Measurements from ENCODE around the gene APBA2. TPM values are rescaled to one million over a fixed set of nuclear protein-coding genes. Genes with fewer than 3 reads are reported as not detected.
A peak's percentile ranks its signal among the peaks of the same experiment; 100 is the strongest.

APBA2 gene
- total and polyA plus RNA-seq, 7 donors = 0.46 to 10.7 (median 1.5) TPM

DNA sequence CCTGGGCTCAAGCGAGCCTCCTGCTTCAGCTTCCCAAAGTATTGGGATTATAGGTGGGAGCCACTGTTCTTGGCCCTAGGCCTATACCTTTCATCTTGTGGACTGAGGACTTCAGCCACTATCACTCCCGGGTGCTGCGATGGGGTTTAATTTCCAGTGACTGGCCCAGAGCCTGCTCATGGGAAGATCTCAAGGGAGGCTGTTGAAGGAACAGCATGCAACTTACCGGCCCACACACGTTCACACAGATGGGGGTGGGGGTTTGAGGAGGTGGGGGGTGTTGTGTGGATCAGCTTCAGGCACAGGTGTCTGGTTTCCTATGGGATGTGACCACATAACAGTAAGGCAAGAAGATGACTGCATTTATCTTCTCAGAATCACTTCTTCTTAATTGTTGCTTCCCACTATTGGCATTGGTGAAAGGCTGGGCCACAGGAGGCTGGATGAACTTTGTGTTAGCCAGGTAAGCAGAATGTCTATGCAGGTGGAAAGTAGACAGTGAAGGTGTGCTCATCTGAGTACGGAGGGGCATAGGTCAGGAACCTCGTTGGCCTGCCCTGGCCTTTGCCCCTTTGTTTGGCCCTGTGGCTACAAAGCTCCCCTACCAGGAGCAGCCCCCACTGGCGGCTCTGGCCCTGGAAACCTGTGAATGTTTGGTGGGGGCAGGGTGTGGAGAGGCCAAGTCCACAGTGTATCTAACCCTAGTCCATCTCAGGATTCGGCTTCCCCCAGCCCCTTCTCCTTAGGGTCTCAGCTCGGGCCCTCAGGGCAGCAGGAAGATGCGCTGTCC lies 1.4 kb upstream of the APBA2 start:
- Histone ChIP-seq H3K27me3 (peaks cover 18 to 33% (median 30%) of the 10 kb centered on the region in 3 donors), H3K4me1 (peaks cover 0 to 16% (median 14%) of the 10 kb centered on the region in 4 donors), H3K4me3 (no peak overlapping the region), H3K36me3 (no peaks in the 10 kb centered on the region), H3K27ac (no peak overlapping the region), H3K9me3 (no peaks in the 10 kb centered on the region)
- intact Hi-C loops (cut with DNase I) = no loop called here
- DNase-seq = no peak
- TF ChIP-seq POLR2AphosphoS5 (IDR thresholded peaks at IDR 0.05) (no peak), EP300 (IDR thresholded peaks at IDR 0.05) (no peak), POLR2A (IDR thresholded peaks at IDR 0.05) (no peak)
- TF ChIP-seq, protein P1, sequence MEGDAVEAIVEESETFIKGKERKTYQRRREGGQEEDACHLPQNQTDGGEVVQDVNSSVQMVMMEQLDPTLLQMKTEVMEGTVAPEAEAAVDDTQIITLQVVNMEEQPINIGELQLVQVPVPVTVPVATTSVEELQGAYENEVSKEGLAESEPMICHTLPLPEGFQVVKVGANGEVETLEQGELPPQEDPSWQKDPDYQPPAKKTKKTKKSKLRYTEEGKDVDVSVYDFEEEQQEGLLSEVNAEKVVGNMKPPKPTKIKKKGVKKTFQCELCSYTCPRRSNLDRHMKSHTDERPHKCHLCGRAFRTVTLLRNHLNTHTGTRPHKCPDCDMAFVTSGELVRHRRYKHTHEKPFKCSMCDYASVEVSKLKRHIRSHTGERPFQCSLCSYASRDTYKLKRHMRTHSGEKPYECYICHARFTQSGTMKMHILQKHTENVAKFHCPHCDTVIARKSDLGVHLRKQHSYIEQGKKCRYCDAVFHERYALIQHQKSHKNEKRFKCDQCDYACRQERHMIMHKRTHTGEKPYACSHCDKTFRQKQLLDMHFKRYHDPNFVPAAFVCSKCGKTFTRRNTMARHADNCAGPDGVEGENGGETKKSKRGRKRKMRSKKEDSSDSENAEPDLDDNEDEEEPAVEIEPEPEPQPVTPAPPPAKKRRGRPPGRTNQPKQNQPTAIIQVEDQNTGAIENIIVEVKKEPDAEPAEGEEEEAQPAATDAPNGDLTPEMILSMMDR (IDR thresholded peaks at IDR 0.05) = no peak
- 90 to 91% methylated on average over 11 of the region's 11 CpGs for WGBS, 2 donors

DNA sequence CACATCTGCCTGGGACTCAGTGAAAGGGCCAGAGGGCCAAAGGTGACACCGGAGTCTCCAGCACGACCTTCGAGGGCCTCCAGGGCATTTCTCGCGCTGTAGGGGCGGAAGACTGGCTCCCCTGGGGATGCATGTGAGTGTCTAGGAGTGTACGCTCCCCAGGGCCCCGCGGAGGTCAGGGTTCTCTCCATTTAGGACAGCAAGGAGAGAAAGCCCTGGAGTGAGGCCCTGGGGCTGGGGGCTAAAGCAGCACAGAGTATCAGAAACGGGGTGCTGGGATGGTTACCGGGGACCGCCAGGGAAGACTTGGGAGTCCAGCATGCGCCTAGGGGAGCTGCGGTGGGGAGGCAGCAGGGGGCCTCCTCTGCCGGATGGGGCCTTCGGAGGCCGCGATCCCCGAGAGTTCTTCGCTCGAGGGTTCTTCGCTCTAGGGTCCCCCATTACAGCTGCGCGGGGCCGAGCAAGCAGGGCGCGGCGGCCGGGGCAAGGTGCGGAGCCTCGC lies 595 bp upstream of the APBA2 start:
- no peak for DNase-seq
- Histone ChIP-seq H3K9me3 (no peaks in the 10 kb centered on the region), H3K27ac (no peak overlapping the region), H3K27me3 (peaks cover 18 to 33% (median 30%) of the 10 kb centered on the region in 3 donors), H3K4me3 (peak overlapping the region in 3 of 4 donors; percentile 37 to 50 (median 49)), H3K4me1 (peaks cover 0 to 16% (median 14%) of the 10 kb centered on the region in 4 donors), H3K36me3 (no peaks in the 10 kb centered on the region)
- TF ChIP-seq EP300 (IDR thresholded peaks at IDR 0.05) (no peak), POLR2AphosphoS5 (IDR thresholded peaks at IDR 0.05) (no peak), POLR2A (IDR thresholded peaks at IDR 0.05) (no peak)
- TF ChIP-seq, protein P1 (IDR thresholded peaks at IDR 0.05) = no peak
- intact Hi-C loops (cut with DNase I) = no loop called here
- whole genome bisulfite sequencing, 2 donors = 28 to 42% methylated on average over 31 of the region's 31 CpGs

DNA sequence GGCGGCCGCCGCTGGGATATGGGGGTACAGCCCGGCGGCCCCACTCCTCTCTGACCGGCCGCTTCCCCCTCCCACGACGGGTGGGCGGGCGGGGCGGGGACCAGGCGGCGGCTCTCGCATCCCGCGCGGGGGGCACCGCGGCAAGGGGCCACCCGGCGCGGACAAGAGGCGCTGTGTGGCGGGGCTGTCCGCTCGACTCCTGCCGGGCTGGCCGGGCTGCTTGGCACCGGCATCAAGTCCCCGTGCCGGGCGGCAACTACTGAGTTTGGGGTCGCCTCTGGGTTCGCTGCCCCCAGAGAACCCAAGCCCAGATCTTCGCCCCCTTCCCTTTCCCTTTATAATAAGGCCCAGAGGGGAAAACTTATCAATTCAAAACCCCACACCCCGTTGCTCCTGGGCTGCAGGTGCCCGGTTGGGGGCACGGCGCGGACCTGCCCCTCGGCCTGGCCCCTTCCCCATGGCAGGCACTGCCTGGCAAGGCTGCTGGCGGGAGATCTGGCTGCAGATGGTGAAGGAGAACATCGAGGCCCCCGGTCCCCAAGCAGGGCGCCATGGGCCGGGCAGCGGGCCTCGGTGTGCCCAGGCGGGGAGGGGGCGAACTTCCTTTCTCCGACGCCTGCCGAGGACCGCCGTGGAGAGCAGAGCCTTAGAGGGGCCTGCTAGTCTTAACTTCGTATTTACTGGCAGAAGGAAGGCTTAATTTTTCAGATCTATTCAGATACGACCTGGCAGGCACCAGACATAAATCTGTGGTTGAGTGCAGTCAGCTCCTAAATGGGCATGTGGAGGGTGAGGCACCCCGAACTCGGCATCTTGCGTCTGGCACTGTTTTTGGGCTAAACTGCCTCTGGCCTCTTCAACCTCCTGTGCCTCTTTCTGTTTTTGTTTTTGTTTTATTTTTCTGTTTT lies 911 bp downstream of the APBA2 start:
- no peak for DNase-seq
- H3K36me3 ChIP-seq = no peaks in the 10 kb centered on the region
- H3K27ac ChIP-seq = no peak overlapping the region
- 15 to 23% methylated on average over 60 to 61 of the region's 61 CpGs for WGBS, 2 donors
- H3K9me3 ChIP-seq = no peaks in the 10 kb centered on the region
- peaks cover 18 to 33% (median 30%) of the 10 kb centered on the region in 3 donors for H3K27me3 ChIP-seq
- intact Hi-C loops (cut with DNase I) = no loop called here
- H3K4me1 ChIP-seq = peaks cover 0 to 16% (median 14%) of the 10 kb centered on the region in 4 donors
- peak overlapping the region in 3 of 4 donors; percentile 37 to 50 (median 49) for H3K4me3 ChIP-seq
- TF ChIP-seq, protein P1 (IDR thresholded peaks at IDR 0.05) = no peak
- TF ChIP-seq POLR2A (IDR thresholded peaks at IDR 0.05) (no peak), EP300 (IDR thresholded peaks at IDR 0.05) (no peak), POLR2AphosphoS5 (IDR thresholded peaks at IDR 0.05) (no peak)

DNA sequence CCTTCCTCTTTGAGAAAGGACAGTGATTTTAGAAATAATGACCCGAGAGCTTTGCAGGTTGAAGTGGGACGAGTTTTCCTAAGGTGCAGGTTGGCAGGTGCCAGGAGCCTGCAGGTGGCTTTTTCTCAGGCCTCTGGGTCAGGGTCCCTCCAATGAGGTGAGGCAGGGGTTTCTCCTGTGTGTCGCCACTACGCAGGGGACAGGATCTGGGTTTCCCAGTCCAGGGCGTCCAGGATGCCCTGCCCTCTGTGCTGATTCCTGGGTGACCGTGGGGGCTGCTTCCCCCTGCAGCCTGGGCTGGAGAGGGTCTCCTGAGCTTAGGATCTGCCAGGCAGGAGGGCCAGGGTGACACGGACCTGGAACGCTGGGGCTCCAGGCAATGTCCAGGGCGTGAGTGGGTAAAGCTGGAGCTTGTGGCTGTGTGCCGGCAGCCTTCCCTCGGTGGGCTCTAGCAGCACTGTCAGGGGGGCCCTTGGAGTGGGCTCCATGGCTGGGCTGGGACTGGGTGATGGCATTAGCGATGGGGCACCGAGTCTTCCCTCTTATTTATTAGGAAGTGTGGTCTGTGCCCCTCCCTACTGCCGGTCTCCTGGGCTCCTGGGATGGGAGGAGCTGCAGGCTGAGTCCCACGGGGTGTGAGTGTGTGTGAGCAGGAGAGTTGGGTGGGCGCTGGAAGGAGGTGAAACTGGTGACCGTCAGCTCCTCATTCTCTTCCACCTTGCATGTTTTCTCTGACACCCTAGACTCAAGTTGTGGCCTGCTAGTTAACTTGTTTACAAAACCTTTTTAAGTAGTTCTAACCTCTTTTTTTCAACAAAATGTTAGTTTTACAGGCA lies 1.8 kb downstream of the APBA2 start:
- Histone ChIP-seq H3K4me1 (peaks cover 0 to 16% (median 14%) of the 10 kb centered on the region in 4 donors), H3K4me3 (no peak overlapping the region), H3K9me3 (no peaks in the 10 kb centered on the region), H3K27me3 (peaks cover 18 to 33% (median 30%) of the 10 kb centered on the region in 3 donors), H3K36me3 (no peaks in the 10 kb centered on the region), H3K27ac (no peak overlapping the region)
- WGBS, 2 donors = 63 to 73% methylated on average over 17 of the region's 17 CpGs
- TF ChIP-seq POLR2AphosphoS5 (IDR thresholded peaks at IDR 0.05) = no peak
- no peak for DNase-seq
- intact Hi-C loops (cut with DNase I) = no loop called here

Measured in sigmoid colon (tissue), 7 donors.